ENCODE results near the gene HTR7.
"Not testable (repeated sequence)": the region's sequence is repeated elsewhere in the genome, so short reads cannot be mapped to it uniquely, and the experiment has no call there.

Gene HTR7

DNA sequence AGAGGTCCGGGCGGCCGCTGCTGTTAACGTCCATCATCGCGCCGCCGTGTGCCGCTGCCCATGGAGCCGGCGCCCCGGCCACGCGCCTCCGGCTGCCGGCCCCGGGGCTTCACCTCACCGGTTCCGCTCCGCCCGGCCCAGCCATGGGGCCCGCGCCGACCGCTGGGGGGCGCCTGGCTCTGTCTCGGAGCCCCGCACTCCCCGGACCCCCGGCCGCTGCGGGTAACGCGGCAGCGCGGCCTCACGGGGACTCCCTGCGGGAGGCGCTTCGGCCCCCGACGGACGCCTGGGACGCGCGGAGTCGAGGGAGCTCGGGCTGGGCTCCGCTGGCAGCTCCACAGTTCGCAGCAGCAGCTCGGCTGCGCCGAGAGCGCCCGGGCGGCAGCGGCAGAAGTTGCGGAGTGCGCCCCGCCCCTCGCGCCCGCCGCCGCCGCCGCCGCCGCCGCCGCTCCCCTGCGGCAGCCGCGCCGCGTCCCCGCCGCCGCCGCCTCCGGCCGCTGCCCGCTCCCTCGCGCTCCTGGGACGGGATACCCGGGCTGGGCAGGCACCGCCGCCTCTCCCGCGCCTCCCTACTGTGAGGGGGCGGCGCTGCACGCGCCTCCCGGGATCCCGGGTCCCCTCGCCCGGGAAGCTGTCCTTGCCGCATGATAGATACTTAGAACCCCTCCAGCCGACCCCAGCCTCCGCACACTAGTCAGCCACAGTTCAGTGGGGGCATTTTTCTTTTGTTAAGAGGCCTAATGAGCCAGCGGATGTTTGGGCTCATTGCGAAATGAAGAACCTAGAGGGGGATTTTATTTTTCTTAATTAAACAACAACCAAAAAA, at the start of gene HTR7:
Gene HTR7, minus strand, starts transcription at position 405 of the 826 bp plus-strand sequence. Its CDS starts 368 bp downstream, at position 37.
- peak; percentile 62 for DNase-seq

DNA sequence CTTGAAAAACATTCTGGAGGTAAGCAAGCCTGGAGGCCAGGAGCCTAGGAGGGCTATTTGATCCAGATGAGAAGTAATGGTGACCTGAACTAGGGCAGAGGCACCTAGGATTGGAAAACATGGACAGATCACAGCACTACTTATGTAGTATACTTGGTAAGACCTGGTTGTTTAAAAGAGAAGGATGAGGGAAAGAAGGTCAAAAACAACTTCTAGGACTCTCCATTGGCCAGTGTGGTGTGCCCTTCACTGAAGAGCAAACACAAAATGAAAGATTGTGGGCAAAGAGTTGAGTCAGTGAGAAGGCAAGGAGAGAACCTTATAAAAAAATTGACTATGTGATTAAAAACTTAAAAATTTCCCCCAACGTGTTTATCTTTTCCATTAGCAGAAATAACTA, 48.8 kb upstream of the HTR7 start:
- DNase-seq: no peak

DNA sequence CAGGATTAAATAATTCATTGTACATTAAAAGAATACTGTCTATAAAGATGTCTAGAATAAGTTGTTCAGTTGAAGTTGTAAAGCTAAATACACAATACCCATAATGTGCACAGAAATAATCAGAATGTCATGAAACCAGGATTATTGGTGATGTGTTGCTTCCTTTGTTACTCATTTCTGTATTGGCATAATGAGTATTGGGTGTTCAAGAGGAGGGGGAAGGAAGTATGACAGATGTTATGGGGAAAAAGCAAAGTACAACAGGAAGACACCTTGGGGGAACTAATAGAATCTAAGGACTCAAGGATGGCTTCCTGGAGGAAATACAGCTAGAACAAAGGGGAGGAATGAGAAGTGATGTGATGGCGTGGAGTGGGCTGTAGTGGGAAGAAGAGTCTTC, 48.1 kb upstream of the HTR7 start:
- DNase-seq: no peak

DNA sequence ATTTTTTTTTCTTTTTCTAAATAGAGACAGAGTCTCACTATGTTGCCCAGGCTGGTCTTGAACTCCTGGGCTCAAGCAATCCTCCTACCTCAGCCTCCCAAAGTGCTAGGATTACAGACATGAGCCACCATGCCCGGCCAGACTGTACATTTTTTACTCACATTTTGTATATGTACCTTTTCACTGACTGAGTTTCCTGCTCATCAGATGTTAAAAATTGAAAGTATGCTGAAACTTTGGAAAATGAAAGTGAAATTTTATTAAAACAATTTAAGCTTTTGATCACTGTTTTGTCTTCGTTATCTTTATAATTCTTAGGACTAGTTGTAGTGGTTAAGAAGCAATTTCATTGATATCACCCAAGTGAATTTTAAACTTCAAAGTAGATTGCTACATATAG, 39.1 kb upstream of the HTR7 start:
- DNase-seq: not testable (repeated sequence)

DNA sequence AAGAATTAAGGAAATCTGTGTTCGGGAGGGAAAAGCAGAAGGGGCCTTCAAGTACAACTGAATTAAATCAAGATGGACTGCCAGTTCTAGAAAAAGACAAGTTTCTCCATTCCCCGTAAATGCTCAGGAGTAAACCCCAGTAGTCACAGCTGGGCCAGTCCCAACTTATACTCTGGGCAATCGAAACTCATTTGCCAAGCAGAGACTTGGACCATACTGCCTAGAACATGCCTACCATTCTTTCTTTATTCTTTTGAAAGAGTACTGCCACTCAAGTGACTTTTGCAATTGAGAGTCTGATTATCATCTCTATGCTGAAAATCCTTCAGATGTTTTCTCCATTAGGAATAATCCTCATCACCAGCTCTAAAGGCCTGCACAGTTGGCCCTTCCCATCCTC, 35.4 kb upstream of the HTR7 start:
- no peak for DNase-seq

DNA sequence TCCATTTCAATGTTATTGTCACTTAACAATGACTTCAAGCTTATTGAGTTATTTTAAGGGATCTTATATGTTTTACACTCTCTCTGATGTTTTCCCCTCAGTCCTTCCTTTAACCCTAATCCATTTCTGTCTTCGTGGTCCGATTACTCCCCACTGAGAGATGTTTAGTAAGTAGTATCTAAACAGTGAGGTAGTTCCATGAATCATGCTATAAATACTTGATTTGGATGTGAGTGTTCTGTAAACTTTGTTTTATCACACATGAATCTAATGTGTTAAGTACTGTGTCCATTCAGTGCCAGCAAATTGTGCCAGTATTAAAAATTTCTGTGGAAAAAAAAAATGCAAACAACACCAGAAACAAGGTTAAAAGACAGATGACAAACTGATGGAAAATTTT, 32.5 kb upstream of the HTR7 start:
- no peak for DNase-seq

DNA sequence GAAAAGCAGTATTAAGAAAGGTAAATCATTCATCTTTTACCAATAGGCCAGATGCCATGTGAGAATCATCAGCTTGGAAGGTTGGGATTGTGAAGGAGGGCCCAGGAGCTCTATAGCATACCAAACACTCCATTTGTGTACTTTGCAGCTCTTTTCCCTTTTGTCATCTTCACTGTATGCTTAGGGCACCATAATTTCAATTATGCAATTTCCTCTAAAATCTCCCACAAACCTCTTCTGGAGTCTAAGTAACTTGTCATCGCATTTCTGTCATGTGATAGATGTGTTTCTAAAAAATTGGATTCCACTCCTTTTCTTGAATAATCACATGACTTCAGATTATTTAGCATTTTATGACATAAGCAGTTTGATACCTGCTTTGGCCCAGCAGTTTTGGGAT, 31.8 kb upstream of the HTR7 start:
- no peak for DNase-seq

DNA sequence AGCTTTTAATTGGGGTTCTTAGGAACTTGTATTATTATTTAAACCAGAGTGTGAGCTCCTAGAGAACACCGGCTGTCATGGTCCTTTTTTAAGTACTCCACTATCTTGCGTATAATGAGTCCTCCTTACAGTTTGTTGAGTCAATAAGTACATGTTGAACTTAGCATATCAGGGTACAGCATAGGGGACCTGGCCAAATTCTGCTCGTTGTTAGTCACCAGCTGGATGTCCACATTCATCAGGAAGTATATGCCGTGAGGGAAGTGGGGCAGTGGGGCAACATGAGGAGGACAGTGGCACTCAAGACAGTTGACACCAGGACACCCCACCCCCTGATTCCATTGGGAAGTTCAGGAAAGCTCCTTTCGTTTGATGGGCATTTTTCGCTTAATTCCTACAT, 30.5 kb upstream of the HTR7 start:
- no peak for DNase-seq

DNA sequence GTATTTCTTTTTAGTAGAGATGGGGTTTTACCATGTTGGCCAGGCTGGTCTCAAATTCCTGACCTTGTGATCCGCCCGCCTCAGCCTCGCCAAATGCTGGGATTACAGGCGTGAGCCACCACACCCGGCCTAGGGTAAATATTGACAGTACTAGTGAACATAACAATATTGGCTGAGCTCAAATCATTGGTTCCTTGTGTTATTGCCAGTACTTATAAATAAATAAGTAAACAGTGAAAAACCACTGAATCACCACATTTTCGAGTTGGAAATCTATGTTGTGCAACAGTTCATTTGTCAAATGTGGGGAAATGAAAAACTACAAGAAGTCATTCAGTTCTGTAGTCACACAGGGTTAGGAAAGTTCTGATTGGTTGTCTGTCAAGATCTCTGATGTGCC, 29.7 kb upstream of the HTR7 start:
- DNase-seq: no peak

DNA sequence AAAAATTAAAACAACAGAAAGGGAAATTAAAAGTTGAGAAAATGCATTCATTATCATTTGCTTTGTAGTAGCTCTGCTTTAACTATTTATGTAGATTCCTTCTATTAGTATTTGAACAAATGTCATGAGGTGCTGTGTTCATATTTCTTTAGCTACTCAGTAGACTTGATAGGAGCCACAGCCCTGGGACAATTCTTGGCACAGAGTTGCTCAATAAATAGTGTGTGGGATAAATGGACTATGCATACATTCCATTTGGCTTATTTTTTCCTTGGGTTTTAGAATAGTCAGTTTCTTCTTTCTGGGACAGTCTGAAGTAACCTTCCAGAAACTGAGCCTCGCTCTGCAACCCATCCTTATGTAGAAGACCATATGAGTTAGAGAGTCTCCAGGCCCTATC, 27.3 kb upstream of the HTR7 start:
- DNase-seq: no peak

DNA sequence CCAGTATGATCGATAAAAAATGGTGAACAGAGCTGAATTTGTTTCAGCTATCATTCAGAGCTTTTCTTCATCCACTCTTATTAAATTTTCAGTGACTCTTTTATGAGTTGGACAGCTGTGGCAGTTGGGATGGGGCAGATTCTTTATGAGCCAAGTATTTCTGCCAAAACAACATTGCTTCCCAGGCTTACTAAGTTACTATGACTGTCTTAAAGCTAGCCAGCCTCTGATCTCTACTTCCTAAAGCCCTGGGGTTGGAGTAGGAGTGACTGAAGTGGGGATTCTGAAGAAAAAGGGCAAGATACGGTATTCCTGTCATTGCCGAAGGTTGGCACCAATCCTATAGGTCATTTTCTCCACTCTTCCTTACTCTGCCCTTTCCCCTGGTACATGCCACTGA, 26.6 kb upstream of the HTR7 start:
- DNase-seq: peak; percentile 31

DNA sequence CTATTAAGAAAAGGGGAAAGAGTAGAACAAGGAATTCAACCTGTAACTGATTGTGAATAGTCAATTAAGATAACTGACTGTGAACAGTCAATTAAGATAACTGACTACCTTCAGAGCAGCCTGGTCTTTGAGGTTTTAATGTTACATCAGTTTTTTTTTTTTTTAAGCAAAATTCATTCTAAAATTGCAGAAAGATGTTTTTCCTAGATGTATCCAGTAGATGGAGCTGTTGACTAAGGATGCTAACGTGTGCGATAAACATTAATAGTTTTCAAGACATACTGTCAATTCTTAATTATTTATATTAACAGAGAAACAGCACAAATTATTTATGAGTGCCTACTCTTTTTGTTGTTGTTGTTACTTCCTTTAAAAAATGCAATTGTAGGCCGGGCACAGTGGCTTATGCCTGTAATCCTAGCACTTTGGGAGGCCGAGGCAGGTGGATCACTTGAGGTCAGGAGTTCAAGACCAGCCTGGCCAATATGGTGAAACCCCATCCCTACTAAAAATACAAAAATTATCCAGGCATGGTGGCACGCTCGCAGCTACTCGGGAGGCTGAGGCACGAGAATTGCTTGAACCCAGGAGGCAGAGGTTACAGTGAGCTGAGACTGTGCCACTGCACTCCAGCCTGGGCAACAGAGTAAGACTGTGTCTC, 22.4 kb upstream of the HTR7 start:
- not testable (repeated sequence) for DNase-seq

DNA sequence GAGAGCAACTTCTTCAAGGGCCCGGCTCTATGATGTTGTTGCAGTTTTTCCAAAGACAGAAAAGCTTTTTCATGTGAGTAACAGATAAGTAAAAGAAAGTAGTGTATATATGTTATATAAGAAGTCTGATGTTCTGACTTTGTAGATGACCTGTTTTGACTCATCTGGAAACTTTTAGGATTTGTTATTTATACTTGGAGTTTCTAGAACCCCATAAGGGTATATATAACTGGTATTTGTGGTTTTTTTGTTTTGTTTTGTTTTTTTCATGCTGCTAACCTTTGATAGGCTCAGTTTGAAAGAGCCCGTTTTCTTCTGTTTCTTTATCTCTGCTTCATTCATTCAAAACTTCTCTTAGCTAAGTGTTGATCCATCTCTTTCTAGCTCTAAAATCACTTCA, 21.2 kb upstream of the HTR7 start:
- no peak for DNase-seq

DNA sequence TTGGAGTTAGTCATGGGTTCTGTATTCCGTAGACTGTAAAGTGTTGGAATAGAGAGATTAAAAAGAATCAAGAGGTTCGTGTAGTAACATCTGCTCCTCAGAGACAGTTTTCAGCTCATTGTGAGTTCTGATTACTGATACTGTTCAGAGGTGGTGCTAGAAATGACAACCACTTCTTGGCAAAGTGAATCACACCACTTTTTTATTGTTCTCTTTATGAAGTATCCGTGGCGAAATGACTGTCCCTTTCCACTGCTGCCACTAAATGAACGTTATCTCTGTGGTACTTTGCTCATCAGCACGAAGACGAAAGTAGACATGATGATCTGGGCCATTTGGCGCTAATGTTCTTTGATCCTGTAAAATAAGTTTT, 14.8 kb upstream of the HTR7 start:
- no peak for DNase-seq

DNA sequence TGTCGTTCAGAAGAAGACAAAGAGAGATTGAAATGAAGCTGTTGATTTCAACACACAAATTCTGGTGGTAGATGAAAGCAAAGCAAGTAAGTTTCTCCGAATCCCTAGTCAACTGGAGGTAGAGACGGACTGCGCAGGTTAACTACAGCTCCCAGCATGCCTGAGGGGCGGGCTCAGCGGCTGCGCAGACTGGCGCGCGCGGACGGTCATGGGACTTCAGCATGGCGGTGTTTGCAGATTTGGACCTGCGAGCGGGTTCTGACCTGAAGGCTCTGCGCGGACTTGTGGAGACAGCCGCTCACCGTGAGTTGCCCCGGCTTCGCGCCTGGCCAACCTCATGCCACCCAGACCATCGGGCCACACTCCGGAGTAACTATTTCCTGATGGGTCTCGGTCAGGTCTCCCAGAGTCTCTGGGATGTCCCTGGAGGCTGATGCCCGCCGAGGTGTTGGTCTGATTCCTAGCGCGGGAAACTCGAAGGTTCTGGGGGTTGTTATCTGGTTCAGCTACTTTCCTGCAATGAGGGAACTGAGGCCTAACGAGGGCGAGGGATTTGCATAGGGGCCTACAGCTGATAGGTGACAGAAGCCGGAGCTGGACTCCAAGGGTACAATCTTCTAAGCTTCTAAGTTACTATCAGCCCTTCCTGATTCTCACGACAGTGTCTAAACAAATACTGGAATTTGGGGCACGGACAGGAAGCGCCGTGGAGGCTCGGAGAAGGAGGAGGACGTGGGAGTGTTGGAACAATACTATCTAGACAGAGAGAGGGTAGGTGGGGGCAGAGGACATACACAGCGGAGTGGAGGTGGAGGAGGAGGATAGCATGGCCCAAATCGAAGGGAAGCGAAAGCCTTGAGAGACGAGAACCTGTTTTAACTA, 14.2 kb upstream of the HTR7 start, which contains the start of gene RPP30:
Gene RPP30, plus strand, starts transcription at position 209 of the 882 bp plus-strand sequence. Its CDS starts 13 bp downstream, at position 222.
- DNase-seq: peak; percentile 91

DNA sequence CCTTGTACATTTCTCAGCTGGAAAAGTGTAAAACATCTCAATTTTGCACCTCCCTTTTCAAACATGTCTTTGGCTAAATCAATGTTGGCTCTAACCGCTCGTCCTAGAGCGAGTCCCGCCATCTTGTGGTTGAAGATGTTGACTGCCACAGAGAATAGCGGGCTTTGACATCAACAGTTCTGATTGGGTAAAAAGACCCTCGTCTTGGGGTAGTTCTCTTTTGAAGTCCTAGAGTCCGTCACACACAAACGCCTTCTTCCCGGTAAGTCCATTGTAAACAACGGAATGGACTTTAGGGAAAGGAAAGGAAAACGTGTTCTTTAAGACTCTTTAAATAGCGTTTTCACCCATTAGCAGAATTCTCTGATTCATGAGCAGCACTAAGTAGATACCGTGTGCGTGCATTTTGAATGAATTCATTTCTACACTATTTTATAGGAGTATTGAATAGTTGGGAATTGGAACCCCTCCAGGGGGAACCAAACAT, 13.5 kb upstream of the HTR7 start:
- DNase-seq: peak; percentile 64

DNA sequence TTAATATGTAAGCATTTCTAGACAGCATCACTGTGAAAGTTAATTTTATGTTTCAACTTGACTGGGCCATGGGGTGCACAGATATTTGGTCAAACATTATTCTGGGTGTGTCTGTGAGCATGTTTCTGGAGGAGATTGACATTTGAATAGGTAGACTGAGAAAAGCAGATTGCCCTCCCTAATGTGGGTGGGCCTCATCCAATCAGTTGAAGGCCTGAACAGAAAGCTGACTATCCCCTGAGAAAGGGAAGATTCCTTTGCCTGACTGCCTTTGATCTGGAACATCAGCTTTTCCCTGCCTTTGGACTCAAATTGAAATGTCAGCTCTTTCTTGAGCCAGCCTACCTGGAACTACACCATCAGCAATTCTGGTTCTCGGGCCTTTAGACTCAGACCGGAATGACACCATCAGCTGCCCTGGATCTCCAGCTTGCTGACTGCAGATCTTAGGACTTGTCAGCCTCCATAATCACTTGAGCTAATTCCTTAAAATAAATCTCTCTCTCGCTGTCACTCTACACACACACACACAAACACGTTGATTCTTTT, 8.3 kb upstream of the HTR7 start:
- DNase-seq: no peak

DNA sequence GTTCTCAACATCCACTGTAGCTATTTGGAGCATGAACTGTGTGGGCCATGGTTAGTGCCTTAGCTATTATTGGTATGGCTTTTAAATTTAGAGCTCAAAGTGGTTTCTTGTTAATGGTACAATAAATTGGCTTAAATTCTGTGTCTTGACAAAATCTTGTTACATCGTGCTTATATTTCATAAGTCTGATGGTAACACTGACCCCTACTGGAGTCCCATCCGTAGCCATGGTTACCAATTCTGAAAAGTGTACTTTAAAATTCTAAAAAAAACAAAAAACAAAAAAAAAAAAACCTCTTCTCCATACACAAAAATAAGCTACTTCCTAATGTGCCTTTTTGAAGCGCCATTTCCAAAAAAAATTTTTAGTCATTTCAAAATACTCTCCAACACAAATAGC, 7.6 kb upstream of the HTR7 start:
- no peak for DNase-seq

DNA sequence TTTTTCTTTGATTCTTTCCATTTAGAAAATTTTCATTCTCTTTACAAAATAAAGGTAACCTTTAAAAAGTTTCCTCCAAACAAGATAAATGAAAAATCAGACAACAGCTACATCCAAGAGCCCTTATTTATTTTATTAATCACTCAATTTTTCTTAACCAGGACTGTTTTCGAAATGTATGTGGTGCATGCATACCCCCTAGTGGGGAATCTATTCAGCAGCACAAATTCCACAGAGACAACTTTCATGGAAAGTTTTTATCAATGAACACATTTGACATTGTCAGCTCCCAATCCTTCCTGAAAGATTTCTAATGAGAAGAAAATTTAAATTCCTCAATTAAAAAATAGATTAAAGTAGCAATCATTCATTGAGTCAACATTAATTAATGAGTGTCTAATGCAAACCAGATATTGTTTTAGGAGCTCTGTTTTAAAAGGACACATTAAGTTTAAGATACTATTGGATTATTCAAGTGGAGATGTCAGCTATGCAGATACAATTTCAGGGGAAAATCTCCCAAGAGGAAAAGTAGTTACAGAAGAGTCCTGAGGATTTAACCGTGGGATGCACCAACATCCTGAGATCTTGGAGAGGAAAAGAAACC, 5.2 kb upstream of the HTR7 start:
- DNase-seq: no peak

DNA sequence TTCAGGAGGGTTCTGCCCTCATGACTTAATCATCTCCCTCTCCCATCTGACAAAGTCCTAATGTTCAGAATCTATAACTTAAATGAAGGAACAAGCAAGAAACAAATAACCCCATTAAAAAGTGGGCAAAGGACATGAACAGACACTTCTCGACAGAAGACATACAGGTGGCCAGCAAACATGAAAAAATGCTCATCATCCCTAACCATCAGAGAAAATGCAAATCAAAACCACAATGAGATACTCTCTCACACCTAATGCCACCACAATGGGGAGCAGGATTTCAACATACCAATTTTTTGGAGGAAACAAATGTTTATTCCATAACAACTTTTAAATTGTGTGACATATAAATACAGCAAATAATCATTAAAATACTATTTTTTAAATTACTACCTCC, 3.0 kb upstream of the HTR7 start:
- DNase-seq: no peak

DNA sequence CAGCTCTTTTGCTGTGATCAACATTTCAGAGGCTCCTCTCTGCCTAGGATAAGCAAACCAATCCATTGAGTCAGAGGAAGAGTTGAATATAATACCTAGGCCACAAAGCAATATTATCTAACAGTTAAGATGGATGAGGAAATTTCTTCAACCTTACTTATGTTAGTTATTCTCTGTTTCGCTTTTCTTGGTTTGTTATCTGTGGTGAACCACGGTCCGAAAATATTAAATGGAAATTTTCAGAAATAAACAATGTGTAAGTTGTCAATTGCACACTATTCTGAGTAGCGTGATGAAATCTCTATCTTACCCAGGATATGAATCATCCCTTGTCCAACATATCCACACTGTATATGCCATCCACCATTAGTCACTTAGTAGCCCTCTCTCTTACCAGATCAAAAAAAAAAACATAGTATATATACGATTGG, 1.5 kb upstream of the HTR7 start:
- no peak for DNase-seq

DNA sequence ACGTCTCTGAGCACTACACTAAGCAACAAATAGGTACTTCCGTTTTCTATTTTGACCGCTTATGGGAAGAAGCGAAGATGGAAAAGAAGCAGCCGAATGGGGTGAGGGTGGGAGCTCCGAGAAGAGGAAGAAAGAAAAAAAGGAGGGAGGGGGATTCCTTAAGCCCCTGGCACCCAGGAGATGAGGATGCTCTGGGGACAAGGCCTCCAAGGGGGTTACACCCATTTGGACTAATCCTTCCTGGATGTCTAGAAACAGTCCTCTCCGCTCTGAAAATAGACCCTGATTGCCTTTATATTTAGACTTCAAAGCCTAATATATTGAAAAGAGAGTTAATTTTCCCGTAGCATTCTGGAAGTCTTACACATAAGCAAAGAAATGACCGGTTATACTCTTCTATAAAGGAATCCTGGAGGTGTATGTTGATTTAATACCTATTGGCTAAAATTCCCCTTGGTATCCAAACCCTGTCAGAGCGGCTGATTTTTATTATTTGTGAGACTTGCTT, 676 bp upstream of the HTR7 start:
- no peak for DNase-seq

Data from femur (tissue), 1 donor.